ENCODE data around the gene CCL7. TPM values are rescaled to one million over a fixed set of nuclear protein-coding genes. Genes with fewer than 3 reads are reported as not detected.

CCL7 gene
- total and polyA plus RNA-seq, 2 experiments from 2014 or later: not detected

DNA sequence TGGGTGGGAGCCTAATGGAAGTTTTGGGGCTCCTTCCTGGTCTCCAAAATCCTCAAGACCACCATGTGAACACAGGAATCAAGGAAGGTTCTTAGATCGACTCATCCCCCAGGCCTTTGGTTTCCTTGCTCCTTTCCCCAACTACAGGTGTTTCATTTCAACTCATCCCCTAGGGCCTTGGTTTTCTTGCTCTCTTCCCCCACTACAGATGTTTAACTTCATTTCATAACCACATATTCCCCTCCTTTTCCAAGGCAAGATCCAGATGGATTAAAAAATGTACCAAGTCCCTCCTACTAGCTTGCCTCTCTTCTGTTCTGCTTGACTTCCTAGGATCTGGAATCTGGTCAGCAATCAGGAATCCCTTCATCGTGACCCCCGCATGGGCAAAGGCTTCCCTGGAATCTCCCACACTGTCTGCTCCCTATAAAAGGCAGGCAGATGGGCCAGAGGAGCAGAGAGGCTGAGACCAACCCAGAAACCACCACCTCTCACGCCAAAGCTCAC, 15.3 kb downstream of the CCL7 start, which contains the start of gene CCL11:
Gene CCL11, plus strand, starts transcription at position 457 of the 507 bp plus-strand sequence. CDS start 67 bp downstream, outside the sequence.
- no peak within 1 kb of the TSS for H3K27ac ChIP-seq
- no peaks in the 10 kb centered on the region for H3K4me1 ChIP-seq (ENCODE audit: low read depth)
- H3K36me3 ChIP-seq: no peaks in the 10 kb centered on the region
- TF ChIP-seq, protein P1, sequence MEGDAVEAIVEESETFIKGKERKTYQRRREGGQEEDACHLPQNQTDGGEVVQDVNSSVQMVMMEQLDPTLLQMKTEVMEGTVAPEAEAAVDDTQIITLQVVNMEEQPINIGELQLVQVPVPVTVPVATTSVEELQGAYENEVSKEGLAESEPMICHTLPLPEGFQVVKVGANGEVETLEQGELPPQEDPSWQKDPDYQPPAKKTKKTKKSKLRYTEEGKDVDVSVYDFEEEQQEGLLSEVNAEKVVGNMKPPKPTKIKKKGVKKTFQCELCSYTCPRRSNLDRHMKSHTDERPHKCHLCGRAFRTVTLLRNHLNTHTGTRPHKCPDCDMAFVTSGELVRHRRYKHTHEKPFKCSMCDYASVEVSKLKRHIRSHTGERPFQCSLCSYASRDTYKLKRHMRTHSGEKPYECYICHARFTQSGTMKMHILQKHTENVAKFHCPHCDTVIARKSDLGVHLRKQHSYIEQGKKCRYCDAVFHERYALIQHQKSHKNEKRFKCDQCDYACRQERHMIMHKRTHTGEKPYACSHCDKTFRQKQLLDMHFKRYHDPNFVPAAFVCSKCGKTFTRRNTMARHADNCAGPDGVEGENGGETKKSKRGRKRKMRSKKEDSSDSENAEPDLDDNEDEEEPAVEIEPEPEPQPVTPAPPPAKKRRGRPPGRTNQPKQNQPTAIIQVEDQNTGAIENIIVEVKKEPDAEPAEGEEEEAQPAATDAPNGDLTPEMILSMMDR (IDR thresholded peaks at IDR 0.05; ENCODE audit: low read depth, low read length): no peak
- no peaks in the 10 kb centered on the region for H3K27me3 ChIP-seq
- H3K4me3 ChIP-seq: no peak within 1 kb of the TSS
- no peaks in the 10 kb centered on the region for H3K9me3 ChIP-seq (ENCODE audit: low read depth)
- DNase-seq (ENCODE audit: low read depth in 1 of 2, low spot score in 1 of 2): no peak

DNA sequence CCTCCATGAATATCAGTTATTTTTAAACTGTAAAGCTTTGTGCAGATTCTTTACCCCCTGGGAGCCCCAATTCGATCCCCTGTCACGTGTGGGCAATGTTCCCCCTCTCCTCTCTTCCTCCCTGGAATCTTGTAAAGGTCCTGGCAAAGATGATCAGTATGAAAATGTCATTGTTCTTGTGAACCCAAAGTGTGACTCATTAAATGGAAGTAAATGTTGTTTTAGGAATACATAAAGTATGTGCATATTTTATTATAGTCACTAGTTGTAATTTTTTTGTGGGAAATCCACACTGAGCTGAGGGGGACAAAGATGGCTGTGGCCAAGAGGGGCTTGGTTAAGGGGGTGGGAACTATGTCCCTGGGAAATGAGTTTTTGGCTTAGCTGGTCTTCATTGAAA, 17.9 kb downstream of the CCL7 start:
- TF ChIP-seq, protein P1 (IDR thresholded peaks at IDR 0.05; ENCODE audit: low read depth, low read length): no peak
- Histone ChIP-seq H3K4me1 (ENCODE audit: low read depth) (no peaks in the 10 kb centered on the region), H3K9me3 (ENCODE audit: low read depth) (no peaks in the 10 kb centered on the region), H3K4me3 (no peak overlapping the region), H3K36me3 (no peaks in the 10 kb centered on the region), H3K27me3 (no peaks in the 10 kb centered on the region), H3K27ac (no peak overlapping the region)
- no peak for DNase-seq (ENCODE audit: low read depth in 1 of 2, low spot score in 1 of 2)

DNA sequence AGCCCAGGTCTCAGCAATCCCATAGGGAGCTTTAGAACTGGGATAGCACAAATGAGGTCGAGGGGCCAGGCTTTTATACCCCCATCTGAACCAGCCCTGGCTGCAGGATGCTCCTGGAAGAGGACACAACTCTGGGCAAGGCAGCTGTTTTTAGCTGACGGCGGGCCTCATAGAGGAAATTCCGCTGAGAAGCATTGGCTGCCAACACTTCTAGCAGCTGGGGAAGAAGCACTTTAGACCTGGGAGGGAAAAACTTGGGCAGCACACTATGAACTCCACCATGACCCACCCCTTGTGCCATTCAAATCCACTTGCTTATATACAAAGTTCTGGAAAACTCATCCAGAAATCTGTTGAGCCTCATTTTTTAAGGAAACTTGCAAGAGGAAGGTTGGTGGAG, 20.6 kb downstream of the CCL7 start:
- TF ChIP-seq, protein P1 (IDR thresholded peaks at IDR 0.05; ENCODE audit: low read depth, low read length): no peak
- H3K27me3 ChIP-seq: no peaks in the 10 kb centered on the region
- no peak for DNase-seq (ENCODE audit: low read depth in 1 of 2, low spot score in 1 of 2)
- H3K4me3 ChIP-seq: no peak overlapping the region
- no peak overlapping the region for H3K27ac ChIP-seq
- H3K9me3 ChIP-seq (ENCODE audit: low read depth): no peaks in the 10 kb centered on the region
- no peaks in the 10 kb centered on the region for H3K4me1 ChIP-seq (ENCODE audit: low read depth)
- no peaks in the 10 kb centered on the region for H3K36me3 ChIP-seq

DNA sequence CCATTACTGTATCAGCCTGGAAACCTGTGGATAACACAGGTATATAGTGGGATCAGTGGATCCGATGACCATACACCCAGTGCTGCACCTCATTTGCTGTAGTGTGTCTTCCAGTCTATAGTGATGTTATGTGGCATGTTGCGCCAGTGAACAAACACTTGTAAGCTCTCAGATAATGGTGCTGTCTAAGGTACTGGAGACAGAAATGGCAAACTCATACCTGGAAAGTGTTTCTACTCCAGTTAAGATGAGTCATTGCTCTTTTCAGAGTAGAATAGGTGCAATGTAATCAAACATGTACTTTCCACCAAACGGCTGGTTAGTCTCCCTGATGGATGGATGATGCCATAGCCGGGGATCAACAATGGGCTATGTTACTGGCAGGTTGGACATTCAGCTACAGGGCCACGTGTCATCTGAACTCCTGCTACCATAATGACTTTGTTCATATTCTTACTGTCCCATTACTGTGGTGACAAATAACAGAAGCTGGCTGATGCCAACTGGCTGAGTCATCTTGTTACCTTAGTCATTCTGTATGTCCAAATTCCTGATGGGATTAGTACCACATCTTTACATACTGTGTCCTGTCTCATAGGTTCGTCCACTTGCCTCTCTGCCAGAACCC, 21.8 kb downstream of the CCL7 start:
- DNase-seq (ENCODE audit: low read depth in 1 of 2, low spot score in 1 of 2): no peak
- Histone ChIP-seq H3K9me3 (ENCODE audit: low read depth) (no peaks in the 10 kb centered on the region), H3K27me3 (no peaks in the 10 kb centered on the region), H3K36me3 (no peaks in the 10 kb centered on the region), H3K27ac (no peak overlapping the region), H3K4me3 (no peak overlapping the region), H3K4me1 (ENCODE audit: low read depth) (no peaks in the 10 kb centered on the region)
- TF ChIP-seq, protein P1 (IDR thresholded peaks at IDR 0.05; ENCODE audit: low read depth, low read length): no peak

DNA sequence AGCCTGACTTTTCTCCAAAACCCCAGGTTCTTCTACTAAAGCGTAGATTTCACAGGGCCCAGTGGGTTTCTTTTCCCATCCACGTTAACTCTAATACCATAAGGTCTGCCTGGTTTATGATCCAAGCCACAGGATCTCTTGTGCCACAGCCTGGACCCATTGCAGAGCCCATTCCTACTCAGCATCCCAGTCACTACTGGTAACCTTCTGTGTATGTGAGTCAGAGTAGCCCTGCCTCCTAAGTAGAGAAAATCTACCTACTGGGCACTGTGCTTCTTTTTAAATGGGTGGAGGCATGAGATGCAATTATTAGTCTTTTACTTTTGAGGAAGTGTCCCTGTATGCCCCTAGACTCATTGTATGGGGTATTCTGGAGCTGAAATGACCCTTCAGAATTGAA, 29.0 kb downstream of the CCL7 start:
- Histone ChIP-seq H3K9me3 (ENCODE audit: low read depth) (no peaks in the 10 kb centered on the region), H3K4me1 (ENCODE audit: low read depth) (no peaks in the 10 kb centered on the region), H3K27ac (no peak overlapping the region), H3K36me3 (no peaks in the 10 kb centered on the region), H3K4me3 (no peak overlapping the region), H3K27me3 (no peaks in the 10 kb centered on the region)
- DNase-seq (ENCODE audit: low read depth in 1 of 2, low spot score in 1 of 2): no peak
- TF ChIP-seq, protein P1 (IDR thresholded peaks at IDR 0.05; ENCODE audit: low read depth, low read length): no peak
